Thyroid gland (tissue), 4 donors: ENCODE results near the gene ADORA2A.

Experiments
- CTCF ChIP-seq, 6 experiments: fragments of 200-600 bp in 3 of 6; fragments of 450-650 bp in 3 of 6; sonication (generic) in 3 of 6; IDR thresholded peaks; one replicate each; pipeline ENCODE4 v1.5.1; 2016 to 2019; ENCODE audit warnings: antibody characterized with exemption in 6 of 6, mild to moderate bottlenecking in 2 of 6, inconsistent platforms in 1 of 6, moderate library complexity in 1 of 6
- POLR2A ChIP-seq, 2 donors: fragments of 450-650 bp; IDR thresholded peaks; one replicate each; pipeline ENCODE4 v1.6.1; 2017; ENCODE audit warnings: antibody characterized with exemption in 2 of 2, mild to moderate bottlenecking in 2 of 2, moderate library complexity in 1 of 2

DNA sequence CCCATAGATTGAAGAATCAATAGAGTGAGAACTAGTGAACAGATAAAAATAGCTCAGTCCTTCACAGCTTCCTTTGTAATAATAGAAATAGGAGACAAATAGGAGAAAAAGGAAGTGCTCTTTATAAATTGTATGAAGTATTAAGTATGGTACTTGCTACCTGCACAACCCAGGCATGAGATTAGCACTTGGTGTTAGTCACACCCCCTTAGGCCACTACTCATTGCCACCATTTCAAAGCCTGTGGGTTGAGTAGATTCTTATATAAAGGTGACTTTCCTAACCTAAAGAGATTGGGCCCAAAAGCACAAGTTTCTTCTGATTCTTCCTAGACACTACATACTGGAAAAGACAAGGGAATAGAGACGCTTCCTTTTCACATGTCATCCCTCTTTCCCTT, 37.7 kb upstream of the ADORA2A start:
- TF ChIP-seq CTCF (IDR thresholded peaks at IDR 0.05) (no peak), POLR2A (IDR thresholded peaks at IDR 0.05) (no peak)
